ENCODE results near the gene LGR4.
A peak's percentile ranks its signal among the peaks of the same experiment; 100 is the strongest.
"Not testable (repeated sequence)": the region's sequence is repeated elsewhere in the genome, so short reads cannot be mapped to it uniquely, and the experiment has no call there.

The LGR4 gene, protein sequence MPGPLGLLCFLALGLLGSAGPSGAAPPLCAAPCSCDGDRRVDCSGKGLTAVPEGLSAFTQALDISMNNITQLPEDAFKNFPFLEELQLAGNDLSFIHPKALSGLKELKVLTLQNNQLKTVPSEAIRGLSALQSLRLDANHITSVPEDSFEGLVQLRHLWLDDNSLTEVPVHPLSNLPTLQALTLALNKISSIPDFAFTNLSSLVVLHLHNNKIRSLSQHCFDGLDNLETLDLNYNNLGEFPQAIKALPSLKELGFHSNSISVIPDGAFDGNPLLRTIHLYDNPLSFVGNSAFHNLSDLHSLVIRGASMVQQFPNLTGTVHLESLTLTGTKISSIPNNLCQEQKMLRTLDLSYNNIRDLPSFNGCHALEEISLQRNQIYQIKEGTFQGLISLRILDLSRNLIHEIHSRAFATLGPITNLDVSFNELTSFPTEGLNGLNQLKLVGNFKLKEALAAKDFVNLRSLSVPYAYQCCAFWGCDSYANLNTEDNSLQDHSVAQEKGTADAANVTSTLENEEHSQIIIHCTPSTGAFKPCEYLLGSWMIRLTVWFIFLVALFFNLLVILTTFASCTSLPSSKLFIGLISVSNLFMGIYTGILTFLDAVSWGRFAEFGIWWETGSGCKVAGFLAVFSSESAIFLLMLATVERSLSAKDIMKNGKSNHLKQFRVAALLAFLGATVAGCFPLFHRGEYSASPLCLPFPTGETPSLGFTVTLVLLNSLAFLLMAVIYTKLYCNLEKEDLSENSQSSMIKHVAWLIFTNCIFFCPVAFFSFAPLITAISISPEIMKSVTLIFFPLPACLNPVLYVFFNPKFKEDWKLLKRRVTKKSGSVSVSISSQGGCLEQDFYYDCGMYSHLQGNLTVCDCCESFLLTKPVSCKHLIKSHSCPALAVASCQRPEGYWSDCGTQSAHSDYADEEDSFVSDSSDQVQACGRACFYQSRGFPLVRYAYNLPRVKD

DNA sequence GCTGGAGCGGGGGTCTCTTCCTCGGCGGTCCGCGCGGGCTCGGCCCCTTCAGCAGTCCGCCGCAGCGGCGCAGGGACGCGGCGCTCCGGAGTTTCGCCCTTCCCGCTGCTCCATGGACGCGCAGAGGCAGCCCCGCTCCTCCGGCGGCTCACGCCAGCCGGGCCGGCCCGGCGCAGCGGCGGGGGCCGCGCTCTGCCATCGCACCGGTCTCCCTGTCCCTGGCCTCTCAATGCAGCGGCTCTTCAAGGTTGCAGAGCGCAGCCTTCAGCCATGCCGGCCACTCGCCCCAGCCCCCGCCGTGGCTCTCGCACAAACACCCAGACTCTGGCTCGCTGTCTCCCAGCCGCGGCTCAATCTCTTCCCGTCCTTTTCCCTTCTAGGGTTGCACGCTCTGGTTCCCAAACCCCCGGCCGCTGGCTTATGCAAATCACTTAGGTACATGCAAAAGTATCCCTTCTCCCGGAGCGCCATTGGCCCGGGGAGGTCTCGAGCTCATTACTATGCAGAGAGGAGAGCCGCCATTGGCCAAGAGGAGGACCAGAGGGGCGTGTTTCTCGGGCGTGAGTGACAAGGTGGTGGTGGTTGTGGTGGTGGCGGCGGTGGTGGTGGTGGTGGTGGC is at the start of gene LGR4:
Gene LGR4, minus strand, starts transcription at position 393 of the 619 bp plus-strand sequence. CDS start 488 bp downstream, outside the sequence.
- peak; percentile 29 for DNase-seq (ENCODE audit: low read depth)

DNA sequence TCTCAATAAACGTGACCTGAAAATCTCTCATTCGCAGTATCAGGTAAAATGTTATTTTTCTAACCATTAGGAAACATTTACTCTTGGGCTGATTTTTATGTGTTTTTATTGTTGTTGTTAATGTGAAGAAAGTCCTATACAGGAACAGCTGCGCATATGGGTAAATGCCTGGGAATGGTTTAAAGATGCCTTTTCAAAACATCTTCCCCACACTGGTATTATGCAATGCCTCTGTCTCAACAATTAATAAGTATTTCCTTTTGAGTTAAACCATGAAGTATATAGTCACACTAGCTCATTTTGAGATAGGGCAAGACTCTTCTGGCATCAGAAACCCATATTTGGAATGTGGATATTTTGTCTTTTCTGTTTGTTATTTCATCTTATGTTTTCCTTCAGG is 47.6 kb upstream of the LGR4 start:
- no peak for DNase-seq (ENCODE audit: low read depth)

DNA sequence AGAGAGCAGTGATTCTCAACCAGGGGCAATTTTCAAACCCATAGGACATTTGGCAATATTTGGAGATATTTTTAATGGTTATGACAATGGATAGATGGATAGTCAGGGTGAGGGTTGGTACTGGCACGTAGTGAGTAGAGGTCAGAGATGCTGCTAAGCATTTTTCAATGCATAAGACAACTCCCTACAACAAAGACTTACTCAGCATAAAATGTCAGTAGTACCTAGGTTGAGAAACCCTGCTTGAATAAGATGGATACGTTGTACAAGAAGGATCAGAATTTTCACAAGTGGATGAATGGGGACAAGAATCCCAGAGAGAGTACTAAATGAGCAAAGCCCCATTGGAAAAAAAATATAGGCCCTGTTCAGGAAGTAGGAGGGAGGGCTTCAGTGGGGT is 45.9 kb upstream of the LGR4 start:
- DNase-seq (ENCODE audit: low read depth): no peak

DNA sequence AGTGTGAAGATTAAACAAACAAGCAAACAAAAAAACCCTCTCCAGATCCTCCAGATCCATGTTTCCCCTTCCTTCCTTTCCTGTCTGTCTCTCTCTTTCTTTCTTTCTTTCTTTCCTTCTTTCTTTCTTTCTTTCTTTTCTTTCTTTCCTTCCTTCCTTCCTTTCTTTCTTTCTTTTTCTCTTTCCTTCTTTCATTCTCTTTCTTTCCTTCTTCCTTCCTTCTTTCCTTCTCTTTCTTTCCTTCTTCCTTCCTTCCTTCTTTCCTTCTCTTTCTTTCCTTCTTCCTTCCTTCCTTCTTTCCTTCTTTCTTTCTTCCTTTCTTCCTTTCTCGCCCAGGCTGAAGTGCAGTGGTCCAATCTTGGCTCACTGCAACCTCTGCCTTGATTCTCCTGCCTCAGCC is 44.9 kb upstream of the LGR4 start:
- DNase-seq (ENCODE audit: low read depth): not testable (repeated sequence)

DNA sequence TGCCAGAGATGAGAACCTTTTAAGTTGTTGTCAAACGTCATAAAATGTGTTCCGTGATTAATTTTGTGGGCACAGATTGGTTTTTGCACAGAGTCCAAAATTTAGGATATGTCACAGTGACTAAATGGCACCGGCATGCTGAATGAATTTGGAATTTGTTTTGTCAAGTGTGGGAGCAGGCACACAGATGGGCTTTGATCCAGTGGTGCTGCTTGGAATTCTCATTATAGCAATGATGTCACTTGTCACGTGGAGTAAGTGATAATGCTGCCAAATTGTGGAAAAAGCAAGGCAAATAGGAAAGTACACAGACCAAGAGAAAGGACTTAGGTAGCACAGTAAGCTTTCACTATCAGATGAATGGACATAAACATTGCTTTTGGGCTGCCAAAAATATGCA is 42.0 kb upstream of the LGR4 start:
- no peak for DNase-seq (ENCODE audit: low read depth)

DNA sequence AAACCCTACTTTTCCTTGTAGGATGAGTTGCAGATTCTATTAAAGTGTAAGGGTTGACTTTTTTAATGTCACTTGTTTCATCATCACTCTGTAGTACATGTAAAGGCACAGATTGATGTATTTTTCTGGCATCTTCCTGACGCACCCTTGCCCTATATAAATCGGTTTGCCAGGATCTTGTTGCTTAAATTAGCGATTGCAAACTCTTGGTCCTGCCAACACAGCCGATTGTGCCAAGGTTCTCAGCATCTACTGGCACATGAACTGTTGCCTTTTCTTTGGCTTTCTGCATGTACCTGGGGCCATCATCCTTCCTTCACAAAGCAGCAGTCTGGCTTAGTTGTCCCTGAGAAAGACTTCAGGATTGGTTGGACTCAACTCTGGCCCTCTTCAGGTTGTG is 41.5 kb upstream of the LGR4 start:
- DNase-seq (ENCODE audit: low read depth): no peak

DNA sequence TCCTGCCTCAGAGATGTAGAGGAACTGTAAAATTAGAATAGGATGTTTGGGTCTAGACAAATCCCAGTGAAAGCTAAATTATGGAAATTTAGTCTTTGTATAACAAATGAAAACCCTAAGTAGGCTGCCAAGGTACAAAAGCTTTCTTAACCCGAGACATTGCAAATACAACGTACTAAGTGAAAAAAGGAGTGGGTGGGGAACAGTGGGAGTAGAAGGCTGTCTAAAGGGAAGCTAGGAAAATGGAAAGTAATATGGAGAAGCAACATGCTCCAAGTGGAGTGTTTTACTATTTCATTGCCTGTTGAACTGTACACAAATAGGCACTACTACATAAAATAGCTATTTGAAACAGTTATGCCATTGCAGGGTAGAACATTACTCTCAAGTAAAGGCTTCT is 40.8 kb upstream of the LGR4 start:
- no peak for DNase-seq (ENCODE audit: low read depth)

DNA sequence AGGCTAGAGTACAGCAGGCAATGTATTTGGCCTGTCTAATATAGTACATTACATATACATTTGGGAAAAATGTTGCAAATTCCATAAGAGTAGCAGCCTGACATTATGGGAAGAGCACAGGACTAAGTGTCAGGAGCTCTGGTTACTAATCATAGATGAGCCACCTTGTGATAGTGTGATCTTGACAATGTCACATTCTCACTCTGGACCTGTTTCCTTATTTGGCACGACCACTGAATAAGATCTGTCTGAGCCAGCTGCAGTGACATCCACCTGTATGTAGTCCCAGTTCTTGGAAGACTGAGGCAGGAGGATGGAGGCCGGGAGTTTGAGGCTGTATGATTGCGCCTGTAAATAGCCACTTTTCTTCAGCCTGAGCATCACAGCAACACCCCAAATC is 39.6 kb upstream of the LGR4 start:
- DNase-seq (ENCODE audit: low read depth): no peak

DNA sequence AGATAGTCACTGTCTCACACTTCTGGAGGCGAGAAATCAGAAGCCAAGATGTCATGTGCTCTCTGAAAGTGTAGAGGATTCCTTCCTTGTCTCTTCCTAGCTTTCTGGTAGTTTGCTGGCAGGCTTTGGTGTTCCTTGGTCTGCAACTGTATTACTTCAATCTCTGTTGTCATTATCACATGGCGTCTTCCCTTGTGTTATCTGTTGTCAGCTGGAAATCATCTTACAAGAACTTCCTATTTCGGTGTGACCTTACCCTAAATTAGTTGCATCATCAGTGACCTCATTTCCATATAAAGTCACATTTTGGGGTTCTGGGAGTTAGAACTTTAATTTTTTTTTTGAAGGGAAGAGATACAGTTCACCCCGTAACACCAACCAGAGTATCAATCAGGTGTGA is 37.3 kb upstream of the LGR4 start:
- no peak for DNase-seq (ENCODE audit: low read depth)

DNA sequence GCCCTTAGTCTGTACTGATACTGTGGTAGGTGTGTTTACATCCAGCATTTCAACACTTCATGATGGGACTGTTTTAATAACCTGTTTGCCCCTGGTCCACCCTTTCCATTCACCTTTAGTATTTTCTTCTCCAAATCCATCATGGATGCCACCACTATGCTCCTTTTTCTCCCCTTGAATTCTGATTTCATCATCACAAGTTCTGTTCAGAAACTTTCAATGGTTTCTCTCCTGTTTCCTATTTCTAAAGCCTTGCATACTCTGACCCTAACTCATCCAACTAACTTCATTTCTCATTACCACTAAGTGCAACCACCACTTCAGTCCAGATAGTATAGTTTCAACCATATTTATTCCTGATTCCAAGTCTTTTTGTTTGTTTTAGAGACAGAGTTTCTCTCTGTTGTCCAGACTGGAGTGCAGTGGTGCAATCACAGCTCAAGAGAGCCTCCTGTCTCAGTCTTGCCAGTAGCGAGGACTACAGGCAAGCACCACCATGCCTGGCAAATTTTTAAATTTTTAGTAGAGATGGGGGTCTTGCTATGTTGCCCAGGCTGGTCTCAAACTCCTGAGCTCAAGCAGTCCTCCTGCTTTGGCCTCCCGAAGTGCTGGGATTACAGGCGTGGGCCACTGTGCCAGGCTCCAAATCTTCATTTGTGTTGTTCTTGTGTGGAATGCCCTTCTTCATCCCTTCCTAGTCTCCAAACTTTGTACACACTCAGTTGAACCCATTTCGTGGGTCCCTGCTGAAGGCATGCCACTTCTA is 35.1 kb upstream of the LGR4 start:
- DNase-seq (ENCODE audit: low read depth): no peak

DNA sequence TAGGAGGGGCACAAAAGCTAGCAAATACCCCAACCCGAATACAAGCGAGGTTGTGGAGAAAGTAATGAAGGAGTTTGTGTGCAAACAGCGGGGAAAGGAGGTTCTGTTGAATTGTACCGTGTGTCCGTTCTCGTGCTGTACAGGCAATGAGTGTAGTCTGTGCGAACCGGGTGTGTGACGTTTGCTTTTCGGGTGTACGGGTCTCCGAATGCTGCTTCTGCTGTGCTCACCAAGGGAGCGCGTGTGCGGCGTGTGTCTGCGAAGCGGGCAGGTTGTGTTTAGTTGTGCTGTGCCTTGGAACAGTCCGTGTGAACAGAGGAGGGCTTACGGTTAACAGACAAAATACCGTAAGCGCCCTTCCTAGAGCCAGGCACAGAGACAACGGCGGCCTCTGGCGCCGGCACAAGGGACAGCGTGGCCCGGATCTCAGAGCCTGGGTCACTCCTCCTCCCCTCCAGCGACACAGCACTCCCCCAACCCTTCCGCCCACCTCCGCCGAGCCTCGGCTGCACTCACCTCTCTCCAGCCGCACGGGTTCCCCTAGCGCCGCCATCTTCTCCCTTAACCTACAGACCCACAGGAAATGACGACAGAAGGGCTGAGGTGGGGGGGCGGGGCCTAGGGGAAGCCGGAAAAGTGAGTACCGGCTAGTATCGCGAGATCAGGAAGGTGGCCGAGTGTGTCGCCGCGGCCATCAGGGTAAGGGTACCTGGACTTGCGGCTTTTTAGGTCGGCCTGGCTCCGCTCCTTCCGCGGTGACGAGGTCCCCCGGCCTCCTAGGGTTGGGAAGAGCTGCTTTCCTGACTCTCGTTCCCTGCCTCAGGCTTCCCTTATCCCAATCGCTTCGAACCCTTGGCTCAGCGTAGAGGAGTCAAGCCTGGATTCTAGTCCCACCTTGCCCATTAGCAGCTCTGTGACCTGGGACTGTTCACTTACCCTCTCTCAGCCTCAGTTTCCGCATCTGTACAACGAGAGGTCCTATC is 33.9 kb upstream of the LGR4 start, which contains the start of gene LIN7C:
Gene LIN7C, minus strand, starts transcription at position 570 of the 983 bp plus-strand sequence. Its CDS starts 17 bp downstream, at position 553.
- DNase-seq (ENCODE audit: low read depth): peak; percentile 94

DNA sequence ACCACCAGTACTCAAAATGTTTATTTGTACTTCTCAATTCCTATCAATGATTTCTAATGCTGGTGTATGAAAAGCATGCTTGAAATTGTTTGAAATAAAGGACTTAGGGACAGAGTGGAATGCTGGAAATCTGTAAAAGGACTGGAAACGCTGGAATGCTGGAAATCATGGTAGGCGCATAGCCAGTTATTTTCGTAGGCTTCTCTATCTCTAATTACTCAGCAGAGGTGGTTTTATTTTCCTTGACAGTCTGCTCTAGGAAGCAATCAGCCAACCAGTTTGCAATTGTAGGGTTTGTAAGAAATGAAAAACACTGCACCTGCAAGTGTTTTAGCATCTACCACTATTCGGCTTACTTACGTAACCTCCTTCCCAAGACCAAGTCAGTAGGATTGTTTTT is 33.2 kb upstream of the LGR4 start:
- DNase-seq (ENCODE audit: low read depth): no peak

DNA sequence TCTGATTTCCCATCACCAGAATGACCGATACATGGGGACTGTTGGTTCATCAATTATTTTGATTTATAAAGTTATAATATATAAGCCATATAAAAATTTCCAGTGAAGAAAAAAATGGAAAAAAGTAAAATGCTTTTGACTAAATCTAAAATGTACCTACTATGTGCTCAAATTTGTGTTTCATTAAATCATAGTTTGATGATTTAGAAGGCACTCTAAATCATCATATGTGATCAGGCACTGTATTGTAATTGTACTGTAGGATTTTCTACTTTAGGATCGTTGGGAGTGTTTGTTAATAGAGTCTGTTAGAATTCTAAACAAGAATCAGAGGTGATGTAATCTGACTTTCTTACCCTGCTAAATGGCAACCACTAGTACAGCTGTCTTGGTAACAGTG is 31.6 kb upstream of the LGR4 start:
- no peak for DNase-seq (ENCODE audit: low read depth)

DNA sequence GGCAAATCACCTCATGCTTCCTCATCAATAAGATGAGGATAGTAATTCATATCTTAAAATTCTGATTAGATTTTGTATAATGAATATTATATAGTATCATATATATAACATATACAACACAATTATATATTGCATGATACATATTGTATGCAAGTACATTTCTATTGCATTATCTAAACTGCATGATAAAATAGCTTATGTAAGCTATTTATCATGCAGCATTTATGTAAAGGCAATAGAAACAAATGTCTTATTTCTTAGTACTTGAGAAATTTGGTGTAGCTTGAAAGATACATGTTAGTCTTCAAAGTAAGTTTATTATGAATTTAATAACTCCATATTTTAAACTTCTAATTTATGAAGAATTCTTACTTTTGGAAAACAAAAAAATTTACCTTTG is 28.5 kb upstream of the LGR4 start:
- DNase-seq (ENCODE audit: low read depth): no peak

DNA sequence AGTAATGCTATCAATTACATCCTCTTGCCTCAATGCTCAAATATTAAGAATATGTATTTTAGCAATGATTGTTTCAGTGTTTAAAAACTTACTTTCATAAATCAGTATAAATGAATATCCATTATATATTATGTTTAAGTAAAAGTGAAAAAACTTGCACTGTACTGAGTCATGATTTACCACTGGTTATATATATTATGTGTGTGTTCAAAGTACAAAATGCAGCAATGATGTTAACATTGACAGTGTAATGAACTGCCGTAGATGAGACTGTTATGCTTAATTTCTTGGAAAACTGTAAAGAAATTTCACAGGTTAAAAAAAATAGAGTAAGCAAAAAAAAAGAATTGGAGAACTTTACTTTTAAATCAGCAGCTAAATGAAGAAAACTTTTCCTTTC is 25.3 kb upstream of the LGR4 start:
- no peak for DNase-seq (ENCODE audit: low read depth)

DNA sequence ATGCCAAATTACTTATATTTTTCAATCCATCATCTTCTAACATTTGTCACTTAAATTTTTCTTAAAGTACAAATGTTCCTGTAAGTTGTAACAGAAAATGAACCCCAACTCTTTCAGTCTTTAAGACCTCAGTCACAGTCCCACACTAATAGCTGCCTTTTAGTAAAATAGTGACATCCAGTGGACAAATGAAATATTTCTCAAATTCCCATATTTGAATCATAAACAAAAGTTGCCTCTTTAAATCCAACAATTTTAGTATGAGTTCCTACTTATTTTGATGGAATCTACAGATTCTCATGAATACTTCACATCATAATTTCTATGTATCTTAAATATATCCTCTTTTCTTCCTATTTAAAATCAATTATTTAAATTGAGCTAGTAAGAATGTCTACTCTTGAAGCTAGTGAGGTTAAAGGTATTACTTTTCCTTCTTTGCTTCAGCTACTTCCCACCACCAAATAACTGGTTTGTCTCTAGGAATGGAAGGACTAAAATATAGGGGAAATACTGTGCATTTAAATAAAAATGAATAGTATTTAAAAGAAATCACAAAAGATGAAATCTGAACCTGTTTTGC is 24.8 kb upstream of the LGR4 start:
- DNase-seq (ENCODE audit: low read depth): no peak

DNA sequence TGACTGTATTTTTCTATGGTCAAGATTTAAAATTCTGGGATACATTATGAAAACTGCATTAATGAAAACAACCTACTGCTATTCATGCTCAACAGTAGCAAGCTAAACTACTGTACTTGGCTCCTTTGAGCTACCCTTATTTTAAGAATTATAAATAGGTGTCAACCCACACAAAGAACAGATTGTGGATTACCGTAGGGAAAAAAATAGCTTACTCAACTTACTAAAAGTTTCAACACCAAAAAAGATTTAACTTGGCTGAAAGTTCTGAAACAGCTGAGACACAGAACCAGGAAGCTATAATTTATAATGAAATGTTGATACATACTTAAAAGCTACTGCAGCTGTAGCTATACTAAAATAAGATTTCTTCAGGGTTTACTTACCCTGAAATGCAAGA is 23.9 kb upstream of the LGR4 start:
- no peak for DNase-seq (ENCODE audit: low read depth)

DNA sequence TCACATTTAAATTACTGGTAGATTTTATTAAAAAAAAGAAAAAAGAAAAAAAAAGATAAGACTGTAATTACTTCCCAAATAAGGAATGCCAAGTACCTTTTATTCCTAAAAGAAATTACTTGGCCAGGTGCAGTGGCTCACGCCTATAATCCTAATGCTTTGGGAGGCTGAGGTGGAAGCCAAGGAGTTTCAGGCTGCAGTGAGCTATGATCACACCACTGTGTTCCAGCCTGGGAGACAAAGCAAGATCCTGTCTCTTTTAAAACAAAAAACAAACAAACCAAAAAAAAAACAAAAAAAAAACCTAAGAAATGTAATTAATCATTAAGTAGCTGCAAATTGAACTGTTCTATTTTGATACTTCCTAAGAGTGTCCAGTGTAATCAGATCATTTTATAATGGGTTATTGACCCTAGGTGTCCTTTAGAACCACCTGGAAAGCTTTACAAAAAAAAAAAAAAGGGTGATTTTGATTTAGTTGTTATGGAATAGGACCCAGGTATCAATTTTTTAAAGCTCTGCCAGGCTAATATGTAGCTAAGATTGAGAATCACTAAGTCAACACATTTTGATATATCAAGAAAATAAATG is 23.2 kb upstream of the LGR4 start:
- no peak for DNase-seq (ENCODE audit: low read depth)

DNA sequence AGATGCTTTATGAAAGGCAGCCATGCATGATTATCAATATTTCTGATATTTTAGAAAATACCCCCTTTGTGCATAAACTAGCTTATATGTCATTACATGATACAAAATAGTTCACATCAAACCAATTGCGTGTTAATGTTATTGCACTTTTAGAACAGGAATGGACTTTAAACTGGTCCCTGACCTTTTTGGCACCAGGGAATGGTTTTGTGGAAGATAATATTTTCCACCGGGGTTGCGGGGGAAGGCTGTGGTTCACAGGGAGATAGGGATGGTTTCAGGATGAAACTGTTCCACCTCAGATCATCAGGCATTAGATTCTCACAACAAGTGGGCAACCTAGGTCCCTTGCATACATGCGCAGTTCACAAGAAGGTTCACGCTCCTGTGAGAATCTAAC is 16.5 kb upstream of the LGR4 start:
- no peak for DNase-seq (ENCODE audit: low read depth)

DNA sequence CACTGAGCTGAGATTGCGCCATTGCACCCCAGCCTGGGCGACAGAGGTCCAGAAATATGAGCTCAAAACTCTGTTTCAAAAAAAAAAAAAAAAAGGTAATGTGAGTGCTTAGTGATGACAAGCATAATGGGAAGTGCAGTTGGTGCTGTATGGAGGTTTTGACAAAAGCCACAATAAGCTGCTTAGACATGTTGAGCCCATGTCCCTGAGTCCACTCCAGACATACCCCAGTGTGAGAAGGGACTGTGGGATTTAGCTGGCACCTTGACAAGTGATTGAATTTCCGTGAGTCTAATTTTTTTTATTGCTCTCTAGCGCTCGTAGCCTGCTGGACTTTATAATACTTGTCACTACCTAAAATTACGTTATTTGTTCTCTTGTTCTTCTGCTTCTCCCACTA is 15.1 kb upstream of the LGR4 start:
- no peak for DNase-seq (ENCODE audit: low read depth)

All from stimulated activated CD8-positive, alpha-beta memory T cell treated with anti-CD3 and anti-CD28 coated beads, Interleukin-15, amount 100 ng/mL, for 1 hour (primary cell).